Activated B cell treated with CpG ODN at 0.5 μM for 24 hours (primary cell): ENCODE results near the gene CFH. TPM values are rescaled to one million over a fixed set of nuclear protein-coding genes. Genes with fewer than 3 reads are reported as not detected.
"Not testable (repeated sequence)": the region's sequence is repeated elsewhere in the genome, so short reads cannot be mapped to it uniquely, and the experiment has no call there.

Source experiments
- ATAC-seq: fragments of 200-7000 bp; cut with Tn5 transposase; one replicate; pipeline ENCODE4 v1.10.0; 2021; ENCODE audit warnings: low read depth, mild to moderate bottlenecking, moderate library complexity
- CTCF ChIA-PET: fragments of 350-600 bp; sonication (Branson Sonifier 250); formaldehyde crosslinking; loops from one replicate; lab custom pipeline; 2021; ENCODE audit warnings: antibody characterized with exemption; lab: Charles Lee
- POLR2A ChIA-PET: fragments of 350-600 bp; sonication (Branson Sonifier 250); formaldehyde crosslinking; loops from one replicate; lab custom pipeline; 2021; ENCODE audit warnings: antibody characterized with exemption; lab: Charles Lee
- DNase-seq: peaks from one replicate; pipeline ENCODE4 v3.0.0; 2022
- H3K27ac Mint-ChIP-seq: one replicate; pipeline ENCODE4 v1.8.0; 2020; ENCODE audit warnings: mixed read lengths
- H3K27me3 Mint-ChIP-seq: one replicate; pipeline ENCODE4 v1.8.0; 2021; ENCODE audit warnings: mixed read lengths
- H3K36me3 Mint-ChIP-seq: one replicate; pipeline ENCODE4 v1.8.0; 2021; ENCODE audit warnings: low read depth, mixed read lengths
- H3K4me1 Mint-ChIP-seq: one replicate; pipeline ENCODE4 v1.8.0; 2021; ENCODE audit warnings: mixed read lengths
- H3K4me3 Mint-ChIP-seq: one replicate; pipeline ENCODE4 v1.8.0; 2020; ENCODE audit warnings: mild to moderate bottlenecking, mixed read lengths
- H3K9me3 Mint-ChIP-seq: one replicate; pipeline ENCODE4 v1.8.0; 2020; ENCODE audit warnings: mixed read lengths
- intact Hi-C: fragments of 100-400 bp; cut with micrococcal nuclease; formaldehyde crosslinking; loops from one replicate; pipeline ENCODE4 v1.15.1; 2024
- total RNA-seq: library from RNA; stranded (reverse); gene quantifications from 2 replicates; pipeline ENCODE4 v1.2.3, GENCODE V29; 2022
- TF ChIP-seq, protein P1 (sequence below): fragments of 200-600 bp; IDR thresholded peaks from one replicate; pipeline ENCODE4 v1.8.0; 2022; ENCODE audit warnings: antibody characterized with exemption, mild to moderate bottlenecking

Gene CFH
- total RNA-seq, 1 donor from 2014 or later = not detected

DNA sequence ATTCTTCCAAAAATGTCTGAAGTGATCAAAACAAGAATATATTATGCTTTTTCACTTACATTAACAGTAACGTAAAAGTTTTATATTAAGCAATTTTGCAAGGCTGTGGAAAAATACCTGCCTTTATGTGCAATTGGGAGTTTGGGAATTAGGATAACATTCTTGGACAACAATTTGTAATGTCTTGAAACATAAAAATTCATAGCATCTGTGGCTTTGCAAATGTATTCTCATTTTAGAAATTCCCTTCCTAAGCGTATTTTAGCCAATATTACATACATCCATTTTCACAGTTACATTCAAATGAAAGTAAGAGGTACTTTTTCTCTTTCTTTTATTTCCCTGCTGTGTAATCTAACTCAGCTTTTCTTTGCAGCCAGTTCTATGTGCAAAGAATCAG is 13.4 kb upstream of the CFH start:
- Mint-ChIP-seq H3K27me3 (no peaks in the 10 kb centered on the region), H3K4me3 (no peak overlapping the region), H3K4me1 (no peaks in the 10 kb centered on the region), H3K27ac (no peak overlapping the region), H3K9me3 (no peaks in the 10 kb centered on the region), H3K36me3 (no peaks in the 10 kb centered on the region)
- DNase-seq (no peak), ATAC-seq (no peak)
- POLR2A ChIA-PET = no interaction called here
- intact Hi-C loops = no loop called here
- TF ChIP-seq, protein P1, sequence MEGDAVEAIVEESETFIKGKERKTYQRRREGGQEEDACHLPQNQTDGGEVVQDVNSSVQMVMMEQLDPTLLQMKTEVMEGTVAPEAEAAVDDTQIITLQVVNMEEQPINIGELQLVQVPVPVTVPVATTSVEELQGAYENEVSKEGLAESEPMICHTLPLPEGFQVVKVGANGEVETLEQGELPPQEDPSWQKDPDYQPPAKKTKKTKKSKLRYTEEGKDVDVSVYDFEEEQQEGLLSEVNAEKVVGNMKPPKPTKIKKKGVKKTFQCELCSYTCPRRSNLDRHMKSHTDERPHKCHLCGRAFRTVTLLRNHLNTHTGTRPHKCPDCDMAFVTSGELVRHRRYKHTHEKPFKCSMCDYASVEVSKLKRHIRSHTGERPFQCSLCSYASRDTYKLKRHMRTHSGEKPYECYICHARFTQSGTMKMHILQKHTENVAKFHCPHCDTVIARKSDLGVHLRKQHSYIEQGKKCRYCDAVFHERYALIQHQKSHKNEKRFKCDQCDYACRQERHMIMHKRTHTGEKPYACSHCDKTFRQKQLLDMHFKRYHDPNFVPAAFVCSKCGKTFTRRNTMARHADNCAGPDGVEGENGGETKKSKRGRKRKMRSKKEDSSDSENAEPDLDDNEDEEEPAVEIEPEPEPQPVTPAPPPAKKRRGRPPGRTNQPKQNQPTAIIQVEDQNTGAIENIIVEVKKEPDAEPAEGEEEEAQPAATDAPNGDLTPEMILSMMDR = no peak
- CTCF ChIA-PET = no interaction called here

DNA sequence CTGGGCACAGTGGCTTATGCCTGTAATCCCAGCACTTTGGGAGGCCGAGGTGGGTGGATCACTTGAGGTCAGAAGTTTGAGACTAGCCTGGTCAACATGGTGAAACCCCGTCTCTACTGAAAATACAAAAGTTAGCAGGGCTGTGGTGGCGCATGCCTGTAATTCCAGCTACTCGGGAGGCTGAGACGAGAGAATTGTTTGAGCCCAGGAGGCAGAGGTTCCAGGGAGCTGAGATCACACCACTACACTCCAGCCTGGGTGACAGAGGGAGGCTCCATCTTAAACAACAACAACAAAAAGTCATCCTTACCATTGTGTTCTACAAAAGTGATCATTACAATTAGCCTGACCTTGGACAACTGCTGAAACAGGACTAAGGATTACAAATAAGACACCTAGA is 12.6 kb upstream of the CFH start:
- CTCF ChIA-PET, H3K27ac Mint-ChIP-seq, H3K4me3 Mint-ChIP-seq, H3K36me3 Mint-ChIP-seq, POLR2A ChIA-PET, ATAC-seq, DNase-seq, H3K27me3 Mint-ChIP-seq, intact Hi-C loops, H3K9me3 Mint-ChIP-seq, H3K4me1 Mint-ChIP-seq: not testable (repeated sequence)

DNA sequence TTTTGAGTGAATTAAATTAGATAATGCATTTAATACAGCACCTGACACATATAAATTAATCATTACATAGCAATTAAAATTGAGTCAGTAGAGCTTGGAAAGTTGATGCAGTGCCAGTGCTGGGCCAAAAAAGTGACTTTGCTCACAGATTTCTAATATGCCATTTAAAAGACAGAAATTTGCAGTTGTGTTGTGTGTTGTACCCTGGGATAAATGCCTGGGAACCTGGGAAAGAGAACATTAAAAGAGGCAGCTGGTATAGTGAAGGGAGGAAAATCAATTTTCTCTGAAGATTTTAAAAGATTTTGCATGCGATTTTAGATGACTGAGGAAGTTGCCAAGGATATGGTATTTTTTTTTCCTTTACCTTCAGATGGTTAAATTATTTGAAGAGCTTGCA is 10.9 kb upstream of the CFH start:
- H3K4me3 Mint-ChIP-seq = no peak overlapping the region
- no peaks in the 10 kb centered on the region for H3K9me3 Mint-ChIP-seq
- intact Hi-C loops = no loop called here
- POLR2A ChIA-PET = no interaction called here
- no peaks in the 10 kb centered on the region for H3K4me1 Mint-ChIP-seq
- H3K36me3 Mint-ChIP-seq = no peaks in the 10 kb centered on the region
- no peak overlapping the region for H3K27ac Mint-ChIP-seq
- CTCF ChIA-PET = no interaction called here
- H3K27me3 Mint-ChIP-seq = no peaks in the 10 kb centered on the region
- DNase-seq (no peak), ATAC-seq (no peak)
- TF ChIP-seq, protein P1 = no peak

DNA sequence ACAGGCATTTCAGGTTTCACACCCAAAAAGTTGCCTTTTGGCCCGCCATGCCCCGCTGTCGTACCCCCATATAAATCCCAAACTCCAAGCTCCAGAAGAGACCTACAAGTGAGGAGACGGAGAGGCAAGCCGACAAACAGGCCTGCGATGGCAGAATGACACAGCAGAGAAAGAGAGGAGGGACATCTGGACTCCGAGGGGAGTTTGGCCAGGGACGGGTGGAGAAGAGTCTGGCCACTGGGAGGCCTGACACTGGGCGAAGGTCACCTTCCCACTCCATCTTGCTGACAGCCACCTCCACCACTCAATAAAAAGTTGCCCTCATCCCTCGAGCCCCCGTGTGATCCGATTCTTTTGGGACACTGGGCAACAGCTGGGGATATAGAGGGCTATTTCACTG is 1.9 kb upstream of the CFH start:
- Mint-ChIP-seq H3K27ac (no peak overlapping the region), H3K4me3 (no peak overlapping the region), H3K9me3 (no peaks in the 10 kb centered on the region), H3K27me3 (no peaks in the 10 kb centered on the region), H3K4me1 (no peaks in the 10 kb centered on the region), H3K36me3 (no peaks in the 10 kb centered on the region)
- POLR2A ChIA-PET = no interaction called here
- CTCF ChIA-PET = no interaction called here
- TF ChIP-seq, protein P1 = no peak
- no peak for DNase-seq
- intact Hi-C loops = no loop called here
- no peak for ATAC-seq

DNA sequence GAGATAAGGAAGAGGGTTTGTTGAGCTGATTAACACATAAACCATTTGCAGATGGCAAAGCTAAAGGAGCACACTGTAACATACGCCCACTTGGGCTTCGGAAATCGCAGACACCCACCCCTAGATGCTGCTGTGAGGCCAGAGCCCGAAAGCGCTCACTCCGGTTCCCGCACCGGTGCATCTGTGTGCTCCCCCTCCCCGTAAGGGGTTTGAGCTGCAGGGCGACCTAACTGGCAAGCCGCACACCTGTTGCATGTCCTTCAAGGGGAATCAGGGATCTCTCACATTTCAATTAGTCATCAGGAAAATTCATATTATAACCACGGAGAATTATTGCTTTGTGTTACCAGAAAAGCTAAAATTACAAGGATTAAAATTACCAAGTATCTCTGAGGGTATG is 1.4 kb upstream of the CFH start:
- intact Hi-C loops = no loop called here
- TF ChIP-seq, protein P1 = no peak
- DNase-seq = no peak
- H3K9me3 Mint-ChIP-seq = no peaks in the 10 kb centered on the region
- H3K4me1 Mint-ChIP-seq = no peaks in the 10 kb centered on the region
- POLR2A ChIA-PET = no interaction called here
- no peak overlapping the region for H3K27ac Mint-ChIP-seq
- no peak overlapping the region for H3K4me3 Mint-ChIP-seq
- no peaks in the 10 kb centered on the region for H3K36me3 Mint-ChIP-seq
- ATAC-seq = no peak
- CTCF ChIA-PET = no interaction called here
- H3K27me3 Mint-ChIP-seq = no peaks in the 10 kb centered on the region

DNA sequence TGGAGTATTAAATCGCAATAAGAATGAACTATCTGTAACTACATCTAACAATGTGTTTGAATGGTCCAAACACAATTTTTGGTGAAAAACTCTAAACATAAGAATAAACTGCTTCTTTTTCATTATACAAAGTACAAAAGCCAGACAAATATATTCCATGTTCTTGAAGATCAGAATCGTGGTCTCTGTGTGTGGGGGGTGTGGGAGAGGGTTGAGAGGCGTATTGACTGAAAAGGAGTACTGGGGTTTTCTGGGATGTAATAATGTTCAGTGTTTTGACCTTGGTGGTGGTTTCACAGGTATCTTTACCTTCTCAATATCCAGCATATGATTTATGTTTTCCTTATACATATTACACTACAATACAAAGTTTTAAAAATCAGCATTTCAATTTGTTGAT is 764 bp upstream of the CFH start:
- Mint-ChIP-seq H3K4me1 (no peaks in the 10 kb centered on the region), H3K36me3 (no peaks in the 10 kb centered on the region), H3K27ac (no peak overlapping the region), H3K4me3 (no peak overlapping the region), H3K9me3 (no peaks in the 10 kb centered on the region), H3K27me3 (no peaks in the 10 kb centered on the region)
- DNase-seq (no peak), ATAC-seq (no peak)
- TF ChIP-seq, protein P1 = no peak
- POLR2A ChIA-PET = no interaction called here
- intact Hi-C loops = no loop called here
- CTCF ChIA-PET = no interaction called here
